Activated naive CD4-positive, alpha-beta T cell treated with Interleukin-2 at 50 U/mL for 16 hours (primary cell): ENCODE results near the gene ESRRG.

Experiments used
- DNase-seq: peaks from one replicate; pipeline ENCODE4 v3.0.0-alpha.2; 2020

The ESRRG gene

GRCh38 chr1:216499581-216500272 is 223.5 kb downstream of the ESRRG start:
- DNase-seq = no peak

GRCh38 chr1:216498277-216498676 is 225.0 kb downstream of the ESRRG start:
- DNase-seq = no peak

DNA sequence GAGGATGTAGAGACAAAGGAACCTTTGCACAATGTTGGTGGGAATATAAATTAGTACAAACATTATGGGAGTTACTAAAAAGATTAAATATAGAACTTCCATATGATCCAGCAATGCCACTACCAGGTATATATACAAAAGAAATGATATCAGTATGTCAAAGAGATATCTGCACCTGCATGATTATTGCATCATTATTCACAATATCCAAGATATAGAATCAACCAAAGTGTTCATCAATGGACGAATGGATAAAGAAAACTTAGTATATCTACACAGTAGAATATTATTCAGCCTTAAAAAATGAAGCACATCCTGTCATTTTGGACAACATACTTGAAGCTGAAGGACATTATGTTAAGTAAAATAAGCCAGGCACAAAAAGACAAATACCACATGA is 238.2 kb downstream of the ESRRG start:
- no peak for DNase-seq

- DNase-seq = no peak
Measured at GRCh38 chr1:216483672-216484401, 239.4 kb downstream of the ESRRG start.

DNA sequence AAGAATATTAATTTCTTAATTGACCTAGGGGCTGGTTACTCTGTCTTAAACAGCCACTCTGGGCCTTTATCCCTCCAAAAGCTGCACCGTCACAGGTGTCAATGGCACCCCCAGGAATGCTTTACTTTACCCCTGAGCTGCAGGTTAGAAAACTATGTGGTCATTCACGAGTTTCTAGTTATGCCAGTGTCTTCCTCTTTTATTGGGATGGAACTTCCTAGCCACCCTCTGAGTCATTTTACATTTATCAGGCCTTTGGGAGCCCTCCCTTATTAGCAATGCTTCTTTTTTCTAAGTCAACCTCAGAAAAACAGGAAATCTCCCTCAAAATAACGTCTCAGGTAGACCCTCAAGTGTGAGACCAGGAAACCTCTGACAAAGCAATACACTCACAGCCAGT is 240.6 kb downstream of the ESRRG start:
- DNase-seq = no peak

DNA sequence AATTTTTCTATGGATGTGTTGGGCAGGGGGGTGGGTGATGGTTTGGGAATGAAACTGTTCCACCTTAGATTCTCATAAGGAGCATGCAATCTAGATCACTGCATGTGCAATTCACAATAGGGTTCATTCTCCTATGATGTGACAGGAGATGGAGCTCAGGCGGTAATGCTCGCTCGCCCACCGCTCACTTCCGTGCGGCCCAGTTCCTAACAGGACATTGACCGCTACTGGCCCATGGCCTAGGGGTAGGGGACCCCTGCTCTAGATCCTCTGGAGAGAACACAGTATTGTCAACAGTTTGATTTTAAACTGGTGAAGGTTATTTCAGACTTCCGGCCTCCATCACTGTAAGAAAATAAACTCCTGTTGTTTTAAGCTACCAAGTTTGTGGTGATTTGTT is 245.0 kb downstream of the ESRRG start:
- DNase-seq = no peak

DNA sequence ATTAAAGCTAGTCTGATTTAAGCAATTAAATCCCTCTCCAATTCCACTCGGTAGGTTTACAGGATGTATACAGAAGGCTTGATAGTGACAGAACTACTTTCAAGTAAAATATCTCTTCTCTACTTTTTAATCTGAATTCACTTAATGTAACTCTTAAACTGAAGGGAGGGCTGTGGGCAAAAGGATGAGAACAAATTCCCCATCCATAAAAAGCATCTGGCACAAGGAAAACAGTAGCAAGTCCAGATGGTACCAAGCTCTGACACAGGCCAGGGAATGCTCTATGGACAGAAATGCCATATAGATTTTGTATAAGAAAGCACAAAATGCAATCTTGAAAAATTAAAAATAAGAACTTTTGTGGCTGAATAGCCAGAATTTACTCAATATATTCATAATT is 246.9 kb downstream of the ESRRG start:
- no peak for DNase-seq

DNA sequence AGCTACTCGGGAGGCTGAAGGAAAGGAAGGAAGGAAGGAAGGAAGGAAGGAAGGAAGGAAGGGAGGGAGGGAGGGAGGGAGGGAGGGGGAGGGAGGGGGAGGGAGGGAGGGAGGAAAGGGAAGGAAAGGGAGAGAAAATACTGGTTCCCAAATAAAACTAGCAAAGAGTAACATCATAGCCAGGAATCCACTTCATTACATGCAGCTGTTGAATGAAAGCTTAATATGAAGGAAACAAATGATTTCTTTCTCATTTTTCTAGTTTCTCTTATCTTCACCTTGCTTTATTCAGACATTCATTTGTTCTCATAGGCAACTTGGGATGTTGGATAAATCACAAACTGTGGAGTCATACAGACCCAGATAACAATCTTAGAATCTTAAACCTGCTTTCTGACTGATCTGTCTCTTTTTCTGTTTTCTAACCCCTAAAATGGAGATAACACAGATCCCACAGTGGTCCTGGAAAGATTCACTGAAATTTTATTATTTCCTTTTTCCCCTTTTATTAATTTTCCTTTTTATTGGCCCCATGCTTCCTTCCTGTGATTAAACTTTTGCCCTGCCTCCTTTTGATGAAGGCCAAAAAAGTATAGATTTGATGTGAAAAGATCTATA is 247.5 kb downstream of the ESRRG start:
- no peak for DNase-seq

GRCh38 chr1:216466162-216466801 is 256.9 kb downstream of the ESRRG start:
- no peak for DNase-seq

- DNase-seq = no peak
Measured at GRCh38 chr1:216464489-216464888, 258.7 kb downstream of the ESRRG start.

DNA sequence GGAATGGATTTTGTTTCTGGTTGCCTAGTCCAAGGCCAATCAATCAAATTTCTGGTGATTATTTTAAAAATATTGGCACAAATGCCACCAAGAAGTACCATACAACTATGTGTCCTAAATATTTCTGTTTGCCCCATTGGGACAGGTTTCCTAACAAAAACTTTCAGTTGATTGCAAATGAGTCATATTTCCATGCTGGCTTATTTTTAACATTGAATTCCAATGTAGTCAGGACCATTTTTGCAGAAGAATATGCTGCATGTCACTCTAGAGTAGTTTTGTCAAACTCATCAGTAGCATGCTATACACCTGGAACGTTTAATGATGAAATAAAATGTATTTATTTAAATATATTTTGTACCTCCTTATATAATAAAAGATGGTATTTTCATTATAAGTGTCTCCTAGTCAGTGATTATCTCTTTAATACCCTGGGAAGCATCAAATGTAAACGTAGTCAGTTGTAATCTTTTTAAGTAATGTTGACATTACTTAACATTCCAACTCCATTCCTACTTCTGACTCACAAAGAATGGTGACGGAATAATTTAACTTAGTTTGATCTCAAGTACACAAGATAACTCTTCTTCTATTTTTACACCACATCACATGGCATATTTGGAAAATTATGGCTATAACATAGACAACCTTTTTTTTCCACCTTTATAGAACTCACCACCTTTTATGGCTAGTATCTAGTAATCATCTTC is 261.0 kb downstream of the ESRRG start:
- no peak for DNase-seq

DNA sequence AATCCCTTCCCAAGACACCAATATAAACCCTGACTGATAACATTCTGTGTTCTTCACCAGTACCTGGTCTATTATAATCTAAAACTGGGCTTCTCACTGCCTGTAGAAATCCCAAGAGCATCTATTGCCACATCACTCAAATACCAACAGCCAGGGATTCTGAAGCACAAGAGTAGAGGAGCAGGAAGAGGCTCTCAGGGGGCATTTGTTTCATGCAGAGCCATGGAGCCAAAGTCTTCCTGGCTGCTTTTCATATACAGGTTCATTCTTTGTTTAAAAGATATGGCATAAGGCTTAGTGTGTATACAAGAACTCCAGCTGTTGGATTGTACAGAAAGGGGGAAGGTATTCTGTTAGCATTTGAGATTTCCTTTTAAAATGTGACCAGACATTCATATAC is 261.8 kb downstream of the ESRRG start:
- DNase-seq = no peak

DNA sequence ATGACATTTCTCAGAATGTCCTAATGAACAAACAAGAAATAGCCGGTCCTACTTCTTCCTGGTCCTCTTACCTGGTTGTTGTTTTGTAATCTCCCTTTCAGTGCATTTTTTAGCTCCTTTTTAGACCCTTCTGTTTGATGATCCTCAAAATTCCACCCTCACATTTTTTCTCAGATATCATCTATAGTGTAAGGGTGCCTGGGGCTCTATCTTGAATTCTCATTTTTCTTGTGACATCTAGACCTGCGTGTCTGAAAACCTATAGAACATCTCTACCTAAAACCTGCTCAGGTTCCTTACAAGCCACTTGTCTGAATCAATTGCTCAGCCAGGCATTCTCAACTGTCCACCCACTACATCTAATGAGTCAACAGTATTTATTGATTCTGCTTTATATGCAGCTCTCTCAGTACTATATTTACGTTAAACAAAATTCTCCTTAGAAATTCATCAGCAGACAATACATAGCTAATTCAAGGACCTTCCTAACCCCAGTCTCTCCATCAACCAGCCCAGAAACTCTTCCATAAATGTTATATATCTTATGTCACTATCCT is 263.5 kb downstream of the ESRRG start:
- DNase-seq = no peak

- no peak for DNase-seq
Measured at GRCh38 chr1:216458812-216459211, 264.4 kb downstream of the ESRRG start.

DNA sequence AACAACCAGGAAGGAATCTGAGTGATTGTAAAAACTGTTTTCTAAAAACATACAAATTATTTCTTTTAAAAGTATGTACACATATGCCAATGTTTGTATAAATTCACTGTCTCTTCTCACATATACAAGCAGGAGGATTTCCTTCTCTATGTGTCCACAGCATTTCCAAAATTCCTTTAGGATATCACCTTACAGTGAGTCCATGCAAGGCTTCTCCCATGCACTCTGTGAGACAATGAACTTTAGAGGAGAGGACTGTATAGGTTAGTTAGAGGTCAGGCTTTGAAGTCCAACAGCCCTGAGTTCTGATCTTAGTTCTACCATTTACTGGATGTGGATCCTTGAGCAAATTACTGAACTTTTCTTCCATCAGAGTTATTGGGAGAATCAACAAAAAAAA is 265.9 kb downstream of the ESRRG start:
- DNase-seq = no peak

GRCh38 chr1:216456682-216457081 is 266.5 kb downstream of the ESRRG start:
- DNase-seq = no peak

DNA sequence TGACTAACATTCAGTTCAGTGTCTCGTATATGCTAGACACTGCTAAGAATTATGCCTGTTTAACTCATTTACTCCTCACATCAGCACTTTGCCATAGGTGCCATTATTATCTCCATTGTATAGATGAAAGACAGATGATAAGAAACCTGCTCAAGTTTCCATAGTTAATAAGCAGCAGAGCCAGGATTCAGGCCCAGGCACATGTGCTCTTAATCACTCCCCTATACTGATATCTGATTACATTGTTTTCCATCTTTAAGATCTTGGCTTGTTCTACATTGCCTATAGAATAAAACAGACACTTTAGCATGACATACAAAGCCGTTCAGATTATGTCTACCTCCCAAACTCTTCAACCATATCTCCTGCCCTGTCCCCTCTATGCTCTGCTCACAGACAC is 269.5 kb downstream of the ESRRG start:
- DNase-seq = no peak
